HG02763 (cell line): ENCODE data around the gene MPL.

Experiments used
- ATAC-seq: cut with Tn5 transposase; IDR thresholded peaks from one replicate; pipeline ENCODE4 v1.9.1; 2021; ENCODE audit warnings: mild to moderate bottlenecking, moderate library complexity; ENCODE audit not compliant: unreplicated experiment

MPL gene

DNA sequence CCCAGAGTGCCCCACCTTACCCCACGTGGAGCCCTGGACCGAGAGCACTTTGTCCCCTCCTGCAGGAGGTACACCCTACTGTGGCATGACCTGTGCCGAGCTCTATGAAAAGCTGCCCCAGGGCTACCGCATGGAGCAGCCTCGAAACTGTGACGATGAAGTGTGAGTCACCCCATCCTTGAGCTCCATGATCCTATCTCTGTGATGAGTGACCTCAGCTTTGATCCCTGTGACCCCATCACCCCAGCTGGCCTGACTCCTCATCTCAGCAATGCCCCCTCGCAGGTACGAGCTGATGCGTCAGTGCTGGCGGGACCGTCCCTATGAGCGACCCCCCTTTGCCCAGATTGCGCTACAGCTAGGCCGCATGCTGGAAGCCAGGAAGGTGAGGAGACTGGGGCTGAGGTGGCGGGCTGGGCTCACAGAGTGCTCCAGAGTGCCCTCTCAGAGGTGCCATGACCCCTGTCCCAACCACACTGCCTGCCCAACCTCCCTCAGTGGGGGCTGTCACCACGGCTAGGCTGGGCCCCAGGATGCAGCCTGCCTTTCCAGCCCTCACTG, 16.2 kb upstream of the MPL start:
- no peak for ATAC-seq

DNA sequence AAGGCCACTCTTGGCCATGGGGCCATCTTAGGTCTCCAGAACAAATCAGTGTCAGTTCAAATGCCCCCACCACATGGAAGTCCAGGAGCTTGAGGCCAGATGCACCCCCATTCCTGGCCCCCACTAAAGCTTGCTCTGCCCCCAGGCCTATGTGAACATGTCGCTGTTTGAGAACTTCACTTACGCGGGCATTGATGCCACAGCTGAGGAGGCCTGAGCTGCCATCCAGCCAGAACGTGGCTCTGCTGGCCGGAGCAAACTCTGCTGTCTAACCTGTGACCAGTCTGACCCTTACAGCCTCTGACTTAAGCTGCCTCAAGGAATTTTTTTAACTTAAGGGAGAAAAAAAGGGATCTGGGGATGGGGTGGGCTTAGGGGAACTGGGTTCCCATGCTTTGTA, 15.1 kb upstream of the MPL start:
- no peak for ATAC-seq

DNA sequence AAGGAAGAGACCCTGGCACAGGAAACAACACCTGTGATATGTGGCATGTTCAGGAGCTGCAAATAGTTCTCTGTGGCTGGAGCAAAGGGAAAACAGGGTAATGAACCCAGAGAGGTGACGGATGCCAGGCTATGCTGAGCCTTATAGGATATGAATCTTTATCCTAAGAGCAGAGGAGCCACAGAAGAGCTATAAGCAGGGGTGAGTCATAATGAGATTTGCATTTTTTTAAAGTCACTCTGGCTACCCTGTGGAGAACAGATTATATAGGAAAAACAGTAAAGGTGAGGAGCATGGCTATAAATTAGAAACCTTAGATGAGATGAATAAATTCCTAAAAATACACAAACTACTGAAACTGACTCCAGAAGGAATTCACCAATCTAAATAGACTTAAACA, 12.8 kb upstream of the MPL start:
- no peak for ATAC-seq

DNA sequence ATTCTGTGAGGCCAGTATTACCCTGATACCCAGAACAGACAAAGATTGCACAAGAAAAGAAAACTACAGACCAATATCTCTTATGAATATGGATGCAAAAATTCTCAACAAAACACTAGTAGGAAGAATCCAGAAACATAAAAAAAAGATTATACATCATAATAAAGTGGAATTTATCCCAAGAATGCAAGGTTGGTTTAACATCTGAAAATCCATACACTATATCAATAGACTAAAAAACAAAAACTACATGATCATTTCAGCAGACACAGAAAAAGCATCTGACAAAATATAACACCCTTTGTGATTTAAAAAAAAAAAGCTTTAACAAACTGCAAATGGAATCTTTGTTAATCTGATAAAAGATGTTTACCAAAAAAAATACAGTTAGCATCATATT, 12.2 kb upstream of the MPL start:
- ATAC-seq = no peak

DNA sequence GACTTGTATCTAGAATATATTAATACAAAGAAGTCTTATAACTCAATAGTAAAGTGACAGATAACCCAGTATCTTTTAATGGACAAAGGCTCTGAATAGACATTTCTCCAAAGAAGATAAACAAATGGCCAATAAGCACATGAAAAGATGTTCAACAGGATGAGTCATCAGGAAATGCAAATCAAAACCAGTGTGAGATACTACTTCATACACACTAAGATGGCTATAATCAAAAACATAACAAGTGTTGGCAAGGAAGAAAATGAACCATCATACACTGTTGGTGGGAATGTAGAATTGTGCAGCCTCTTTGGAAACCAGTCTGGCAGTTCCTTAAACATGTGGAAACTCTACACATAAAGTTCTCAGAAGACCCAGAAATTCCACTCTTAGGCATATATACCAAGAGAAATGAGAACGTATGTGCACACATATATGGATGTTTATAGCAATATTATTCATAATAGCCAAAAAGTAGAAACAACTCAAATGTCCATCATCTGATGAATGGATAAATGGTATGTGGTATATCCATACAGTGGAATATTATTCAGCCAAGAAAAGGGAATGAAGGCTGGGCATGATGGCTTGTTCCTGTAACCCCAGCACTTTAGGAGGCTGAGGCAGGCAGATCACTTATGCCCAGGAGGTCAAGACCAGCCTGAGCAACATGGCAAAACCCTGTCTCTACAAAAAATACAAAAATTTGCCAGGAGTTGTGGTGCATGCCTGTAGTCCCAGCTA, 9.9 kb upstream of the MPL start:
- ATAC-seq = no peak

DNA sequence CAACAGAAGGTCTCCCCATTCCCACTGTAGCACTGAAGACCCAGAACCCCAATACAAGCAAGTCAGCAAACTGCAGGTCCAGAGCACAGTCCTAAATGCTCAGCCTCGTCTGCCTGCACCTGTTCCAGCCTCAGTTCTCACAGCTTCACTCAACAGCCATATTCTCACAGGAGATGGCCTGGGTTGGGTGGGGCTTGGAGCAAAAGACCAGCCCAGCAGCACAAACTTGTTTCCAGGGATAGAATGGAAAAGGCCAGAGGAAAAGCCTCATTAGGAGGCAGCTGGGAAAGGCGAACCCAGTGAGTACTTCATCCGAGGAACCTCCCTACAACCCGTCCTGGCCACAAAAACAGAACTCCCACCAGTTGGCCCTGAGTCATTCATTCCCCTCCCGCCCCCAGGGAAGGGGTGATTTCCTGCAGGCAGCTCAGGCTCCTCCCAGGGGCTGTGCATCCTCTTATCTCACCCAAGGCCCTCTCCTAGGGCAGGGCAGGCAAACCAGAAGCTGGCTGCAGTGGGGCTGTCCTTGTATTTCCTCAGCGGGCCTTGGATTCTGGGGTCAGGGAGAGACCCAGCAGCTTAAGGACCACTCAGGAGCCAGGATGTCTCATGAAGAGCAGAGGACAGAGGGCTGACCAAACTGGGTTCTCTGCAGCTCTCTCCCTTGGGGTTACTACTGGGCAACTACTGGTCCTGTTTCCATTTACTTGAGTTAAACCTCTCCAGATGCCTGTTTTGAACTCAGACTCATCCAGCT, 7.4 kb upstream of the MPL start:
- ATAC-seq = no peak

DNA sequence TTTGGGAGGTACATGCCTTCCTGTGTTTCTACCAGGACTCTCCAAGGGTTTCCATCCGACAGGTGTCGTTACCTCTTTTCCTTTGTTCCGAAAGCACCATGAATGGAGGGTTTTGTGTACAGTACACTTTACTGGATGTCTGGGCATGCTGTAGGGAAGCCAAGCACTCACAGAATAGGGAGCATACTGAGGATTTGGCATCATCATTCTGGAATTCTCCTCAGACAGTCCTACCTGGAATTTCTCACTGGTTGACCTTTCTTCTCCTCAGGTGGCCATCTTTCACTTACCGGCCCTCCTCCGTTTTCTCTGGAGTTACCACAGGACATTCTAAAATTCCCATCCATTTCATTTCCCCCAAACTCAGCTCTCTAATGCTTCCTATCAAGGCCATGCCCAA, 5.9 kb upstream of the MPL start:
- ATAC-seq = no peak

DNA sequence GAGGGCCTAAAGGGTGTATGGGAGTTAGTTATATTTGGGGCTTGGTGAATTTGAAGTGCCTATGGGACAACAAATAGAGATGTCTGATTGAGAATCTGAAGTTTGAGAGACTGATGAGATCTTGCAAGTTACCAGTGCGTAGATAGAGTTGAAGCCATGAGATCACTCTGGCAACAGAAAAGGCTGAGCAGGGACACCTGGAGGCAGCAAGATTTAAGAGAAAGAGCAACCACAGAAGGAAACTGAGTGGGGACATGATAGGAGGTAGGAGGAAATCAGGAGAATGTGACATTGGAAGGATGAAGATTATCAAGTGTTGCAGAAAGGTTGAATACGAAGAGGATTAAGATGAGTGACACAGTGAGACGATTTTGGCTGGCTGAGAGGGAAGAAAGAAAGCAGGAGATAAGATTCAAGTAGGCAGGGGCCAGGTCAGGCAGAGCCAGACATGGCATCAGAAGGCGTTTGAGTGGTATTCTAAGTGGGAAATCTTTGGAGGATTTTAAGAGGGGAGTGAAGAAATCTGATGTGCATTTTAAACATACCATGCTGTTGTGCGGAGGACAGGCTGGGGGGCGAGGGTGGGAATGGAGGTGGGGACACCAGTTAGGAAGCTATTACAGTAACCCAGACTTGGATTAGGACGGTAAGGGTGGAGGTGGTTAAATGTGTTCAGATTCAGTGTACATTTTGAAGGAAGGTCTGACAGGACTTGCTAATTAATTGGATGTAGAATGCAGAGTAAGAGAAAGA, 3.0 kb upstream of the MPL start:
- ATAC-seq = no peak

DNA sequence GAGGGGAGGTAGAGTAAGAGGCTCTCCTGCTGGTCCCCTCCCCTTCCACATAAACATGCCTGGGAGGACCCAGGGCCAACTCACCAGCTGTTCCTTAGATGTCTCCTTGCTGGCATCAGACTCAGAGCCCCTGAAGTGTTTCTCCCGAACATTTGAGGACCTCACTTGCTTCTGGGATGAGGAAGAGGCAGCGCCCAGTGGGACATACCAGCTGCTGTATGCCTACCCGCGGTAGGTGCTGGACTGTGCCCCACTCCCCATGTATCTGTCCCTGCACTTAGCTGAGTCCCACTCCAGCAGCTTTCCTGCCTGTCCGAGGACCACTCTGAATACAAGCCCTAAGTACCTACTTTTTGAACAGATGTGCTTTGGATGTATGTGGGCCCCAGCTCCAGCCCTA, 383 bp downstream of the MPL start:
- no peak for ATAC-seq

DNA sequence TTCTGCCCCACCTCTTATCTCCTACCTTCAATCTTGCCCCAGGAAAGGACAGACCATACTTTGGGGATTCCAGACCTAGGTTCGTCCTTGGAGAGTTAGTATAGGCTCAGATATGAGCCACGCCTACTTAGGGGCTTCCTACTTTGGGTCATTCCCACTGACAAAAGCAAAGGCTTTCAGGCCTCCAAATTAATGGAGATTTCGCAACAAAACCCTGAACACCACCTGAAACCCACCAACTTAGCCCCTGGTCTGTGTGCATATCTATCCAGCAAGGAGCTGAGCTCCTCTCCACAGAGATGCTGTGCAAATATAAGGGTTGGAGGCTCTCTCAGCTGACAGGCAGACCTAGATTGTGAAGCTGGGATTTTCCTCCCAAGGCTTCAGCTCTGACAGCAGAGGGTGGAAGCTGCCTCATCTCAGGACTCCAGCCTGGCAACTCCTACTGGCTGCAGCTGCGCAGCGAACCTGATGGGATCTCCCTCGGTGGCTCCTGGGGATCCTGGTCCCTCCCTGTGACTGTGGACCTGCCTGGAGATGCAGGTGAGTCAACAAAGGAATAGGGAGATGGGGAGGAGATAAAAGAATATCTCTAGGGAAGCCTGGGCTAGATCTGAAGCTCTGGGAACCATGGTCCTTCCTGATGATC, 2.1 kb downstream of the MPL start:
- ATAC-seq = no peak

DNA sequence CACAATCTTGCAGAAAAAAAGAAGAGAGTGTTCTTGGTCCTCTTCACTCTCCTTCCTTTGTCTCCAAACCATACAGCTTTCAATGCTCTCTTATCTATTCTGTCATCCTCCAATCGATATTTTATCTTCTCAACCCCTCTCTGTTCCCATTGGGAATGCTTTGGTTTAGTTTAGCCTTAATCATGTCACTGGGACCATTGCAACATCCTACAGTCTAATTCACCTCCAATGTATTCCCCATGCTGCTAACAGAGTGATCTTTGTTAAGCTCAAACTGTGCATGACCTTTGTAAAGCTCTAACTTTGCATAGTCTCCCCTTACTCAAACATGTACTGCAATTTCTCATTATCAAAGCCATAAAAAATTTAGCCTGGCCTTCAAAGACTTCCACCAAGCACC, 2.9 kb downstream of the MPL start:
- no peak for ATAC-seq

DNA sequence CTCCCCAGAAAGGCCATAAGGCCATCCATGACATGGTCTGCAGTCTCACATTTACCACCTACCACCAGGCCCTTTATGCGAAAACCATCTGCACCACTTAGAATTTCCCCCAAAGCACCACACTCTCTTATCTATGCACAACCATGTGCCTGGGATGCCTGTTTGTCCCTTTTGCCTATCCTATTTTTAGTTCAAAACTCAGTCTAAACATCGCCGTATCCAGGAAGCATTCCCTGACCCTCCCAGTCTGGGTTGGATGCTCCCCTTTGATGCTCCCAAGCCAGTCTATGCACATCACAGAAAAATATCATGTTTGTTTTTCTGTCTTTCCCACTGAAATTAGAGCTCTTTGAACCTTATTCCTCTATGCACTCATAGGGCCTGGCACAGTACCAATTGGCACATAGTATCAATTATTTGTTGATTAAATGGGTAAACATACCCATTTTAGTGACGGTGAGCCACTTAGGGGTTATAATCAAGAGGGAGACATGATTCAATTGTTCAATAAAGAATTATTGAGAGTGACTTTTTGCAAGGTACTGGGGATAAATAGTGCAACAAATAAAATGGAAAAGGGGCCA, 6.7 kb downstream of the MPL start:
- no peak for ATAC-seq

DNA sequence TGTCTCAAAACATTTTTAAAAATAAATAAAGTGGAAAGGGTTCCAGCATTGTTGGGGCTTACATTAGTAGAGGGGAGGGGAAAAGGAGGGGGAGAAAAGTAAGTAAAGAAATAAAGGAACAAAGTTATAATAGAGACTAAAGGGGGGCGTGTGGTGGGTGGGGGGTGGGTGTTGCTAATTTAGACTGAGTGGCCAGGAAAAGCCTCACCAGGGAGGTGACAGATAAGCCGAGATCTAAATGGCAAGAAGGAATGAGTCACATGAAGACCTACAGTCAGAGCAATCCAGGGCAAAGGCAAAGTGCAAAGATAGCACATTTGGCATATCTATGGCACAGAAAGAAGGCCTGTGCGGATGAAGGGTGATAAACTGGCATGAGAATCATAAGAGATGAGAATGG, 7.5 kb downstream of the MPL start:
- ATAC-seq = no peak

DNA sequence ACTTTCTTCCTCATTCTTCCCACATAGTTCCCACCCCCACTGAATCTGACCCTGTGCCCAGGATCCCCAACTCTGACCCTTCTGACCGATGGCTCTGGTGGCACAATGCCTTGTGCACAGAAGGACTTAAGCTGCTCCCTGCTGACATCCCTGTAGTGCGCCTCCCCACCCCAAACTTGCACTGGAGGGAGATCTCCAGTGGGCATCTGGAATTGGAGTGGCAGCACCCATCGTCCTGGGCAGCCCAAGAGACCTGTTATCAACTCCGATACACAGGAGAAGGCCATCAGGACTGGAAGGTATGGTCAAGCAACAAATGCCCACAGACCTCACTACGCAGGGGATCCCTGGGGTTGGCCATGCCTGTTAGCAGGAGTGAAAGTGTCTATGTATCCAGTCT, 9.0 kb downstream of the MPL start:
- no peak for ATAC-seq

DNA sequence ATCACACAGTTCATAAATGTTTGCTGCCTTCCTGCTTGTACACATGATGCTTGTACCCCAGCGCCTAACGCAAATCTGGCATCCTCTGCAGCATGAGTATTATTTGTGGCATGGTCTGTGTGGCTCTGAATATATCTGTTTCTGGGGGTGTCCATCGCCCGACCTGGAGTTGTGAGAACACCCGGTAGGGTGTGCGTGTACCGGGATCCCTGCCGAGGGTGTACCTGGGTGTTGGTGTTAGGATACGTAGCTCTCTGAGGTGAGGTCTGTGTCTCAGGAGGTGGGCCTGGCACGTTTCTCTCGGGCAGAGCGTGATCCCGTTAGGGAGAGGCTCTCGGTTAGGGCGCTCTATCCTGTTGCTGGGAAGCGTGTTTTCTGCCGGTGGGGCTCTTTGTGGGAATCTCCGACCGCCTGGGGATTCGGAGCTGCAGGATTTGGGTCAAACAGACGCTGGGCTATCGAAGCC, 10.8 kb downstream of the MPL start:
- no peak for ATAC-seq

DNA sequence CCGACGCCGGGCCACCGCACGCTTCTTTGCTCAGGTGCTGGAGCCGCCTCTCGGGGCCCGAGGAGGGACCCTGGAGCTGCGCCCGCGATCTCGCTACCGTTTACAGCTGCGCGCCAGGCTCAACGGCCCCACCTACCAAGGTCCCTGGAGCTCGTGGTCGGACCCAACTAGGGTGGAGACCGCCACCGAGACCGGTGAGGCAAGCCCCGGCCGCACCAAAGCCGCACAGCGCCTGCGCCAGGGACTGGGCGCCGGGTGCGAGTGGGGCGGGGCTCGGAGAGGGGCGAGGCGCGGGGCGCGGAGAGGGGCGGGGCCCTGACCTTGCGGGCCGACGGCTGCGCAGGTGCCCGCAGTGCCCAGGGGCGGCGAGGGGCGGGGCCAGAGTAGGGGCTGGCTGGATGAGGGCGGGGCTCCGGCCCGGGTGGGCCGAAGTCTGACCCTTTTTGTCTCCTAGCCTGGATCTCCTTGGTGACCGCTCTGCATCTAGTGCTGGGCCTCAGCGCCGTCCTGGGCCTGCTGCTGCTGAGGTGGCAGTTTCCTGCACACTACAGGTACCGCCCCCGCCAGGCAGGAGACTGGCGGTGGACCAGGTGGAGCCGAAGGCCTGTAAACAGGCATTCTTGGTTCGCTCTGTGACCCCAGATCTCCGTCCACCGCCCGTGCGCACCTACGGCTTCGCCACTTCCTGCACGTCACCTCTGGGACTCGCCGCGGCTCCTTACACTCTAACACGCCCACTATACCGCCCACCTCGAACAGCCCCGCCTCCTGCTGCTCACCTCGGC, 11.4 kb downstream of the MPL start:
- ATAC-seq = no peak

DNA sequence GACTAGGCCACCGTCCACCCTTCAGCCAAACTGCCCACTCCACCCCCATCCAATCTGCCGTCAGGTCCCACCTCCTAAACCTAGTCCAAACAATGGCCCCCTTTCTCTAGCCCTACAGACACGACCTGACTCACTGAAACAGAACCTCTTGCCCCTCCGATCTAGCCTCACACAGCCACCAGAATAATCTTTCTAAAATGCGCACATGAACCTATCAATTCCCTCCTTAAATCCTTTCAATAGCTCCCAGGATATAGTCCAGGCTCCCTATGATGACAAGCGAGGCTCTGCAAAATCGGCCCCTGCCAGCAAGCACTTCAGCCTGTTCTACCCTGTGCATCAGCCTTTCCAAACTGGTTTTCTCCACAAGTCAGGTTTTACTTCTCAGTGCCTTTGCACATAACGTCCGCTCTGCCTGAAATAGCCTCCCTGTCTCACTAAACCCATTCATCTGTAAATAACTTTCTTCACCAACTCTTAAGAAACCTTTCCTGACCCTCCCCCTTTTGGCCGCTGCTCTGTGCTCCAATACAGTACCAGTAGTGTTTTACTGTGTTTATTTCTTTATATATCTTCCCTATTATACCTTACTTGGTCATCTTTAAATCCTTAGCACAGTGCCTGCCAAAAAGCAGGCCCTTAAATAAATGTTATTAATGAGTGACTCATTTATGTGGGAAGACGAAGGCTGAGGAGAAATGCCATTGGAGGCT, 12.1 kb downstream of the MPL start:
- no peak for ATAC-seq

DNA sequence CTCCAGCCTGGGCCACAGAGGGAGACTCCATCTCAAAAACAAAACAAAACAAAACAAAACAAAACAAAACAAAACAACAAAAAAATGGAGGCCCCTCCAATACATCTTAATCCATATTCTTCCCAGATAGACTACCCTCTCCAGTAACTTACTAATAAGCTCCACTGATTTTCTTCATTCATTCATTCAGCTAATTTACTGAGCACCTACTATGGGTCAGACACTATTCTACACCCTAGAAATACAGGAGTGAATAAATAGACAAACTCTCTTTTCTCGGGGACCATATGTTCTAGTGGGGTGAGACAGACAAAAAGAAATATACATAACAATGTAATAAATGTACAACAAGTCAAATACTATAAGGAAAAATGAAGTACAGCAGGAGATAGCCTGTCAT, 13.4 kb downstream of the MPL start:
- no peak for ATAC-seq
